A673 (cell line): ENCODE results near the gene BCAP29.

Experiments used
- EZH2 ChIP-seq: fragments of 200-600 bp; sonication (generic); IDR thresholded peaks from 2 replicates; pipeline ENCODE4 v1.6.1; 2017; ENCODE audit warnings: borderline replicate concordance, low read depth, mild to moderate bottlenecking, mixed read lengths, antibody characterized with exemption, low read length; ENCODE audit not compliant: poor library complexity, severe bottlenecking
- TF ChIP-seq, protein P1 (sequence below): fragments of 300-800, 200-600 bp; sonication (generic); conservative IDR thresholded peaks from 2 replicates; pipeline ENCODE4 v1.5.1; 2017; ENCODE audit warnings: low read depth, mild to moderate bottlenecking, antibody characterized with exemption, low read length, moderate library complexity, mixed read lengths

- TF ChIP-seq, protein P1, sequence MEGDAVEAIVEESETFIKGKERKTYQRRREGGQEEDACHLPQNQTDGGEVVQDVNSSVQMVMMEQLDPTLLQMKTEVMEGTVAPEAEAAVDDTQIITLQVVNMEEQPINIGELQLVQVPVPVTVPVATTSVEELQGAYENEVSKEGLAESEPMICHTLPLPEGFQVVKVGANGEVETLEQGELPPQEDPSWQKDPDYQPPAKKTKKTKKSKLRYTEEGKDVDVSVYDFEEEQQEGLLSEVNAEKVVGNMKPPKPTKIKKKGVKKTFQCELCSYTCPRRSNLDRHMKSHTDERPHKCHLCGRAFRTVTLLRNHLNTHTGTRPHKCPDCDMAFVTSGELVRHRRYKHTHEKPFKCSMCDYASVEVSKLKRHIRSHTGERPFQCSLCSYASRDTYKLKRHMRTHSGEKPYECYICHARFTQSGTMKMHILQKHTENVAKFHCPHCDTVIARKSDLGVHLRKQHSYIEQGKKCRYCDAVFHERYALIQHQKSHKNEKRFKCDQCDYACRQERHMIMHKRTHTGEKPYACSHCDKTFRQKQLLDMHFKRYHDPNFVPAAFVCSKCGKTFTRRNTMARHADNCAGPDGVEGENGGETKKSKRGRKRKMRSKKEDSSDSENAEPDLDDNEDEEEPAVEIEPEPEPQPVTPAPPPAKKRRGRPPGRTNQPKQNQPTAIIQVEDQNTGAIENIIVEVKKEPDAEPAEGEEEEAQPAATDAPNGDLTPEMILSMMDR, result no peak
- no peak for TF ChIP-seq EZH2
Measured at GRCh38 chr7:107591421-107591820, 11.4 kb downstream of the BCAP29 start.
